GM23338 (cell line): ENCODE data around the gene ATG4B. TPM values are rescaled to one million over a fixed set of nuclear protein-coding genes. Genes with fewer than 3 reads are reported as not detected.

Experiments used
- ATAC-seq: fragments of 200-7000 bp; cut with Tn5 transposase; 3 replicates; pipeline ENCODE4 v1.9.1; 2020
- DNase-seq: peaks from one replicate; pipeline ENCODE4 v3.0.0-alpha.2; 2015; ENCODE audit warnings: low spot score
- H2AFZ ChIP-seq: fragments of 200-600 bp; sonication (generic); 2 replicates; pipeline ENCODE4 v1.8.0; 2016; ENCODE audit warnings: antibody characterized with exemption, mild to moderate bottlenecking, moderate library complexity
- H3F3A ChIP-seq: fragments of 200-600 bp; sonication (generic); replicated peaks from 2 replicates; pipeline ENCODE4 v1.8.0; 2017; ENCODE audit warnings: antibody characterized with exemption, mixed run types, low read depth
- H3K27ac ChIP-seq: fragments of 200-600 bp; sonication (generic); 2 replicates; pipeline ENCODE4 v1.6.1; 2016; ENCODE audit warnings: low read depth
- H3K27me3 ChIP-seq: fragments of 200-600 bp; sonication (generic); 2 replicates; pipeline ENCODE4 v1.8.0; 2016; ENCODE audit warnings: mild to moderate bottlenecking, mixed run types, moderate library complexity; ENCODE audit not compliant: insufficient read depth
- H3K36me3 ChIP-seq: fragments of 200-600 bp; sonication (generic); 2 replicates; pipeline ENCODE4 v1.8.0; 2016; ENCODE audit warnings: mild to moderate bottlenecking; ENCODE audit not compliant: insufficient read depth
- H3K4me1 ChIP-seq: fragments of 200-600 bp; sonication (generic); 2 replicates; pipeline ENCODE4 v1.8.0; 2016; ENCODE audit warnings: mild to moderate bottlenecking, moderate library complexity; ENCODE audit not compliant: insufficient read depth
- H3K4me2 ChIP-seq: fragments of 200-600 bp; sonication (generic); 2 replicates; pipeline ENCODE4 v1.7.1; 2017; ENCODE audit warnings: mixed run types
- H3K4me3 ChIP-seq: fragments of 200-600 bp; sonication (generic); 2 replicates; pipeline ENCODE4 v1.6.1; 2016; ENCODE audit warnings: mixed run types
- H3K79me2 ChIP-seq: fragments of 200-600 bp; sonication (generic); replicated peaks from 2 replicates; pipeline ENCODE4 v1.8.0; 2017; ENCODE audit warnings: mild to moderate bottlenecking; ENCODE audit not compliant: insufficient read depth
- H3K9me2 ChIP-seq: fragments of 200-600 bp; sonication (generic); 2 replicates; pipeline ENCODE4 v1.8.0; 2017; ENCODE audit not compliant: insufficient read depth
- H4K20me1 ChIP-seq: fragments of 200-600 bp; sonication (generic); replicated peaks from 2 replicates; pipeline ENCODE4 v1.8.0; 2017; ENCODE audit warnings: mild to moderate bottlenecking; ENCODE audit not compliant: insufficient read depth
- H3K27ac Mint-ChIP-seq: 2 replicates; pipeline ENCODE4 v1.8.0; 2020; ENCODE audit warnings: inconsistent platforms, mild to moderate bottlenecking, moderate library complexity, mixed read lengths
- H3K27me3 Mint-ChIP-seq: 3 replicates; pipeline ENCODE4 v1.8.0; 2022; ENCODE audit warnings: low read depth, mild to moderate bottlenecking, moderate library complexity, mixed read lengths, inconsistent platforms; ENCODE audit not compliant: insufficient read depth, poor library complexity
- H3K36me3 Mint-ChIP-seq: 3 replicates; pipeline ENCODE4 v1.8.0; 2021; ENCODE audit warnings: low read depth, mild to moderate bottlenecking, inconsistent platforms, moderate library complexity, mixed read lengths
- H3K4me1 Mint-ChIP-seq: 3 replicates; pipeline ENCODE4 v1.8.0; 2020; ENCODE audit warnings: mild to moderate bottlenecking, inconsistent platforms, mixed read lengths
- H3K4me3 Mint-ChIP-seq: 3 replicates; pipeline ENCODE4 v1.8.0; 2021; ENCODE audit warnings: moderate library complexity, mild to moderate bottlenecking, inconsistent platforms, mixed read lengths
- H3K9me3 Mint-ChIP-seq: 3 replicates; pipeline ENCODE4 v1.8.0; 2020; ENCODE audit warnings: moderate library complexity, mild to moderate bottlenecking, inconsistent platforms, mixed read lengths
- CREB1 ChIP-seq: fragments of 250-450 bp; sonication (Bioruptor Pico); IDR thresholded peaks from 2 replicates; pipeline ENCODE4 v1.5.0; 2020; ENCODE audit warnings: low read depth, mild to moderate bottlenecking, moderate library complexity
- EZH2 ChIP-seq: fragments of 200-600 bp; sonication (generic); IDR thresholded peaks from one replicate; pipeline ENCODE4 v1.8.0; 2017; ENCODE audit warnings: antibody characterized with exemption, mild to moderate bottlenecking, low read depth; ENCODE audit not compliant: unreplicated experiment
- EZH2phosphoT487 ChIP-seq: fragments of 200-600 bp; sonication (generic); IDR thresholded peaks from one replicate; pipeline ENCODE4 v1.8.1; 2018; ENCODE audit warnings: antibody characterized with exemption; ENCODE audit not compliant: unreplicated experiment
- JUNB ChIP-seq: IDR thresholded peaks from one replicate; pipeline ENCODE4 v1.6.1; 2016; ENCODE audit warnings: antibody characterized with exemption; ENCODE audit not compliant: unreplicated experiment
- NANOG ChIP-seq: IDR thresholded peaks from 2 replicates; pipeline ENCODE4 v1.6.1; 2016; ENCODE audit warnings: antibody characterized with exemption, borderline replicate concordance
- POLR2AphosphoS5 ChIP-seq: IDR thresholded peaks from 2 replicates; pipeline ENCODE4 v1.6.1; 2016; ENCODE audit warnings: antibody characterized with exemption, low read depth
- STAT1 ChIP-seq: IDR thresholded peaks from one replicate; pipeline ENCODE4 v1.6.1; 2016; ENCODE audit warnings: antibody characterized with exemption; ENCODE audit not compliant: unreplicated experiment
- ZNF114 ChIP-seq: fragments of 250-450 bp; sonication (Bioruptor Pico); IDR thresholded peaks from 2 replicates; pipeline ENCODE4 v1.5.0; 2020; ENCODE audit warnings: mild to moderate bottlenecking, moderate library complexity
- ZNF331 ChIP-seq: fragments of 250-450 bp; sonication (Bioruptor Pico); IDR thresholded peaks from 2 replicates; pipeline ENCODE4 v1.5.0; 2020; ENCODE audit warnings: low read depth, mild to moderate bottlenecking, moderate library complexity
- polyA plus RNA-seq: library from polyadenylated mRNA; unstranded; fragments of >200 nt; fragmentation: Nextera tagmentation; extraction: Ambion mirVana; gene quantifications from 2 replicates; pipeline ENCODE4 v1.2.1, GENCODE V29; 2016
- total RNA-seq: library from RNA; depleted of rRNA; stranded (reverse); fragments of >200 nt; shearing (Covaris generic); gene quantifications from 2 replicates; pipeline ENCODE4 v1.2.3, GENCODE V29; 2014
- TF ChIP-seq, protein P1 (sequence below): IDR thresholded peaks from 2 replicates; pipeline ENCODE4 v1.6.1; 2016; ENCODE audit warnings: antibody characterized with exemption
- TF ChIP-seq, protein P2 (sequence below): IDR thresholded peaks from one replicate; pipeline ENCODE4 v1.6.1; 2018; ENCODE audit warnings: antibody characterized with exemption; ENCODE audit not compliant: unreplicated experiment
- TF ChIP-seq, protein P3 (sequence below): fragments of 250-450 bp; sonication (Bioruptor Pico); IDR thresholded peaks from 2 replicates; pipeline ENCODE4 v1.5.0; 2020; ENCODE audit warnings: mild to moderate bottlenecking, moderate library complexity
- TF ChIP-seq, protein P4 (sequence below), 2 experiments: fragments of 200-600 bp in 1 of 2; sonication (generic) in 1 of 2; conservative IDR thresholded peaks; 2 replicates each; pipeline versions ENCODE4 v1.5.1 to v1.6.1; 2016 to 2017; ENCODE audit warnings: antibody characterized with exemption in 2 of 2, low read depth in 2 of 2, mild to moderate bottlenecking in 2 of 2, moderate library complexity in 1 of 2

The ATG4B gene
- total and polyA plus RNA-seq, 2 experiments from 2014 or later: 102 to 104 TPM

GRCh38 chr2:241657786-241658254 is 20.3 kb downstream of the ATG4B start:
- no peaks in the 10 kb centered on the region for H3K4me1 ChIP-seq
- H3K4me3 Mint-ChIP-seq: no peak overlapping the region
- no peak overlapping the region for H3K4me2 ChIP-seq
- H4K20me1 ChIP-seq: peaks cover 8% of the 10 kb centered on the region; the same call in 1 of the 2 replicates
- H3K9me3 Mint-ChIP-seq: no peaks in the 10 kb centered on the region; the same call in 2 of the 3 replicates
- peaks cover 16% of the 10 kb centered on the region for H3K36me3 ChIP-seq
- no peak overlapping the region for H3K27ac ChIP-seq
- DNase-seq (no peak), ATAC-seq (no peak)
- no peaks in the 10 kb centered on the region for H3K9me2 ChIP-seq
- H3K4me1 Mint-ChIP-seq: no peaks in the 10 kb centered on the region; the same call in 2 of the 3 replicates
- peaks cover 10% of the 10 kb centered on the region for H3K27me3 Mint-ChIP-seq
- no peak overlapping the region for H3K4me3 ChIP-seq
- TF ChIP-seq ZNF114 (CRISPR knock-in tag): no peak
- TF ChIP-seq, protein P1, sequence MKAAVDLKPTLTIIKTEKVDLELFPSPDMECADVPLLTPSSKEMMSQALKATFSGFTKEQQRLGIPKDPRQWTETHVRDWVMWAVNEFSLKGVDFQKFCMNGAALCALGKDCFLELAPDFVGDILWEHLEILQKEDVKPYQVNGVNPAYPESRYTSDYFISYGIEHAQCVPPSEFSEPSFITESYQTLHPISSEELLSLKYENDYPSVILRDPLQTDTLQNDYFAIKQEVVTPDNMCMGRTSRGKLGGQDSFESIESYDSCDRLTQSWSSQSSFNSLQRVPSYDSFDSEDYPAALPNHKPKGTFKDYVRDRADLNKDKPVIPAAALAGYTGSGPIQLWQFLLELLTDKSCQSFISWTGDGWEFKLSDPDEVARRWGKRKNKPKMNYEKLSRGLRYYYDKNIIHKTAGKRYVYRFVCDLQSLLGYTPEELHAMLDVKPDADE: no peak
- TF ChIP-seq ZNF331 (CRISPR knock-in tag): no peak
- TF ChIP-seq JUNB: no peak
- TF ChIP-seq EZH2phosphoT487: no peak
- TF ChIP-seq, protein P2, sequence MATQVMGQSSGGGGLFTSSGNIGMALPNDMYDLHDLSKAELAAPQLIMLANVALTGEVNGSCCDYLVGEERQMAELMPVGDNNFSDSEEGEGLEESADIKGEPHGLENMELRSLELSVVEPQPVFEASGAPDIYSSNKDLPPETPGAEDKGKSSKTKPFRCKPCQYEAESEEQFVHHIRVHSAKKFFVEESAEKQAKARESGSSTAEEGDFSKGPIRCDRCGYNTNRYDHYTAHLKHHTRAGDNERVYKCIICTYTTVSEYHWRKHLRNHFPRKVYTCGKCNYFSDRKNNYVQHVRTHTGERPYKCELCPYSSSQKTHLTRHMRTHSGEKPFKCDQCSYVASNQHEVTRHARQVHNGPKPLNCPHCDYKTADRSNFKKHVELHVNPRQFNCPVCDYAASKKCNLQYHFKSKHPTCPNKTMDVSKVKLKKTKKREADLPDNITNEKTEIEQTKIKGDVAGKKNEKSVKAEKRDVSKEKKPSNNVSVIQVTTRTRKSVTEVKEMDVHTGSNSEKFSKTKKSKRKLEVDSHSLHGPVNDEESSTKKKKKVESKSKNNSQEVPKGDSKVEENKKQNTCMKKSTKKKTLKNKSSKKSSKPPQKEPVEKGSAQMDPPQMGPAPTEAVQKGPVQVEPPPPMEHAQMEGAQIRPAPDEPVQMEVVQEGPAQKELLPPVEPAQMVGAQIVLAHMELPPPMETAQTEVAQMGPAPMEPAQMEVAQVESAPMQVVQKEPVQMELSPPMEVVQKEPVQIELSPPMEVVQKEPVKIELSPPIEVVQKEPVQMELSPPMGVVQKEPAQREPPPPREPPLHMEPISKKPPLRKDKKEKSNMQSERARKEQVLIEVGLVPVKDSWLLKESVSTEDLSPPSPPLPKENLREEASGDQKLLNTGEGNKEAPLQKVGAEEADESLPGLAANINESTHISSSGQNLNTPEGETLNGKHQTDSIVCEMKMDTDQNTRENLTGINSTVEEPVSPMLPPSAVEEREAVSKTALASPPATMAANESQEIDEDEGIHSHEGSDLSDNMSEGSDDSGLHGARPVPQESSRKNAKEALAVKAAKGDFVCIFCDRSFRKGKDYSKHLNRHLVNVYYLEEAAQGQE: no peak
- TF ChIP-seq STAT1: no peak
- TF ChIP-seq EZH2: no peak
- TF ChIP-seq, protein P3, sequence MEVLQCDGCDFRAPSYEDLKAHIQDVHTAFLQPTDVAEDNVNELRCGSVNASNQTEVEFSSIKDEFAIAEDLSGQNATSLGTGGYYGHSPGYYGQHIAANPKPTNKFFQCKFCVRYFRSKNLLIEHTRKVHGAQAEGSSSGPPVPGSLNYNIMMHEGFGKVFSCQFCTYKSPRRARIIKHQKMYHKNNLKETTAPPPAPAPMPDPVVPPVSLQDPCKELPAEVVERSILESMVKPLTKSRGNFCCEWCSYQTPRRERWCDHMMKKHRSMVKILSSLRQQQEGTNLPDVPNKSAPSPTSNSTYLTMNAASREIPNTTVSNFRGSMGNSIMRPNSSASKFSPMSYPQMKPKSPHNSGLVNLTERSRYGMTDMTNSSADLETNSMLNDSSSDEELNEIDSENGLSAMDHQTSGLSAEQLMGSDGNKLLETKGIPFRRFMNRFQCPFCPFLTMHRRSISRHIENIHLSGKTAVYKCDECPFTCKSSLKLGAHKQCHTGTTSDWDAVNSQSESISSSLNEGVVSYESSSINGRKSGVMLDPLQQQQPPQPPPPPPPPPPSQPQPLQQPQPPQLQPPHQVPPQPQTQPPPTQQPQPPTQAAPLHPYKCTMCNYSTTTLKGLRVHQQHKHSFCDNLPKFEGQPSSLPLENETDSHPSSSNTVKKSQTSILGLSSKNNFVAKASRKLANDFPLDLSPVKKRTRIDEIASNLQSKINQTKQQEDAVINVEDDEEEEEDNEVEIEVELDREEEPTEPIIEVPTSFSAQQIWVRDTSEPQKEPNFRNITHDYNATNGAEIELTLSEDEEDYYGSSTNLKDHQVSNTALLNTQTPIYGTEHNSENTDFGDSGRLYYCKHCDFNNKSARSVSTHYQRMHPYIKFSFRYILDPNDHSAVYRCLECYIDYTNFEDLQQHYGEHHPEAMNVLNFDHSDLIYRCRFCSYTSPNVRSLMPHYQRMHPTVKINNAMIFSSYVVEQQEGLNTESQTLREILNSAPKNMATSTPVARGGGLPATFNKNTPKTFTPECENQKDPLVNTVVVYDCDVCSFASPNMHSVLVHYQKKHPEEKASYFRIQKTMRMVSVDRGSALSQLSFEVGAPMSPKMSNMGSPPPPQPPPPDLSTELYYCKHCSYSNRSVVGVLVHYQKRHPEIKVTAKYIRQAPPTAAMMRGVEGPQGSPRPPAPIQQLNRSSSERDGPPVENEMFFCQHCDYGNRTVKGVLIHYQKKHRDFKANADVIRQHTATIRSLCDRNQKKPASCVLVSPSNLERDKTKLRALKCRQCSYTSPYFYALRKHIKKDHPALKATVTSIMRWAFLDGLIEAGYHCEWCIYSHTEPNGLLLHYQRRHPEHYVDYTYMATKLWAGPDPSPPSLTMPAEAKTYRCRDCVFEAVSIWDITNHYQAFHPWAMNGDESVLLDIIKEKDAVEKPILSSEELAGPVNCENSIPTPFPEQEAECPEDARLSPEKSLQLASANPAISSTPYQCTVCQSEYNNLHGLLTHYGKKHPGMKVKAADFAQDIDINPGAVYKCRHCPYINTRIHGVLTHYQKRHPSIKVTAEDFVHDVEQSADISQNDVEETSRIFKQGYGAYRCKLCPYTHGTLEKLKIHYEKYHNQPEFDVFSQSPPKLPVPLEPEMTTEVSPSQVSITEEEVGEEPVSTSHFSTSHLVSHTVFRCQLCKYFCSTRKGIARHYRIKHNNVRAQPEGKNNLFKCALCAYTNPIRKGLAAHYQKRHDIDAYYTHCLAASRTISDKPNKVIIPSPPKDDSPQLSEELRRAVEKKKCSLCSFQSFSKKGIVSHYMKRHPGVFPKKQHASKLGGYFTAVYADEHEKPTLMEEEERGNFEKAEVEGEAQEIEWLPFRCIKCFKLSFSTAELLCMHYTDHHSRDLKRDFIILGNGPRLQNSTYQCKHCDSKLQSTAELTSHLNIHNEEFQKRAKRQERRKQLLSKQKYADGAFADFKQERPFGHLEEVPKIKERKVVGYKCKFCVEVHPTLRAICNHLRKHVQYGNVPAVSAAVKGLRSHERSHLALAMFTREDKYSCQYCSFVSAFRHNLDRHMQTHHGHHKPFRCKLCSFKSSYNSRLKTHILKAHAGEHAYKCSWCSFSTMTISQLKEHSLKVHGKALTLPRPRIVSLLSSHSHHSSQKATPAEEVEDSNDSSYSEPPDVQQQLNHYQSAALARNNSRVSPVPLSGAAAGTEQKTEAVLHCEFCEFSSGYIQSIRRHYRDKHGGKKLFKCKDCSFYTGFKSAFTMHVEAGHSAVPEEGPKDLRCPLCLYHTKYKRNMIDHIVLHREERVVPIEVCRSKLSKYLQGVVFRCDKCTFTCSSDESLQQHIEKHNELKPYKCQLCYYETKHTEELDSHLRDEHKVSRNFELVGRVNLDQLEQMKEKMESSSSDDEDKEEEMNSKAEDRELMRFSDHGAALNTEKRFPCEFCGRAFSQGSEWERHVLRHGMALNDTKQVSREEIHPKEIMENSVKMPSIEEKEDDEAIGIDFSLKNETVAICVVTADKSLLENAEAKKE (CRISPR knock-in tag): no peak
- TF ChIP-seq NANOG: no peak
- TF ChIP-seq POLR2AphosphoS5: no peak
- TF ChIP-seq, protein P4, sequence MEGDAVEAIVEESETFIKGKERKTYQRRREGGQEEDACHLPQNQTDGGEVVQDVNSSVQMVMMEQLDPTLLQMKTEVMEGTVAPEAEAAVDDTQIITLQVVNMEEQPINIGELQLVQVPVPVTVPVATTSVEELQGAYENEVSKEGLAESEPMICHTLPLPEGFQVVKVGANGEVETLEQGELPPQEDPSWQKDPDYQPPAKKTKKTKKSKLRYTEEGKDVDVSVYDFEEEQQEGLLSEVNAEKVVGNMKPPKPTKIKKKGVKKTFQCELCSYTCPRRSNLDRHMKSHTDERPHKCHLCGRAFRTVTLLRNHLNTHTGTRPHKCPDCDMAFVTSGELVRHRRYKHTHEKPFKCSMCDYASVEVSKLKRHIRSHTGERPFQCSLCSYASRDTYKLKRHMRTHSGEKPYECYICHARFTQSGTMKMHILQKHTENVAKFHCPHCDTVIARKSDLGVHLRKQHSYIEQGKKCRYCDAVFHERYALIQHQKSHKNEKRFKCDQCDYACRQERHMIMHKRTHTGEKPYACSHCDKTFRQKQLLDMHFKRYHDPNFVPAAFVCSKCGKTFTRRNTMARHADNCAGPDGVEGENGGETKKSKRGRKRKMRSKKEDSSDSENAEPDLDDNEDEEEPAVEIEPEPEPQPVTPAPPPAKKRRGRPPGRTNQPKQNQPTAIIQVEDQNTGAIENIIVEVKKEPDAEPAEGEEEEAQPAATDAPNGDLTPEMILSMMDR (conservative IDR thresholded peaks at IDR 0.05; ENCODE audit: low read depth in 2 of 2): no peak
- TF ChIP-seq CREB1 (CRISPR knock-in tag): no peak
- 0 out of 2 replicates have a peak, but pooled peaks cover 3% of the 10 kb centered on the region for H3K79me2 ChIP-seq
- H3K27ac Mint-ChIP-seq: no peak overlapping the region
- peaks cover 8% of the 10 kb centered on the region for H3F3A ChIP-seq
- peaks cover 74% of the 10 kb centered on the region for H3K36me3 Mint-ChIP-seq
- H3K27me3 ChIP-seq: no peaks in the 10 kb centered on the region
- no peak overlapping the region for H2AFZ ChIP-seq
